Esophagus muscularis mucosa (tissue), 4 donors: ENCODE measurements around the gene ITFG1. TPM values are rescaled to one million over a fixed set of nuclear protein-coding genes. Genes with fewer than 3 reads are reported as not detected.

Source experiments
- DNase-seq: peaks from one replicate; pipeline ENCODE4 v3.0.0-alpha.2; 2017; ENCODE audit errors: extremely low spot score
- H3K27ac ChIP-seq, 4 donors: fragments of 200-600 bp; sonication (generic); replicated peaks in 1 of 4; 1 replicate in 3 of 4; 2 replicates in 1 of 4; pipeline ENCODE4 v1.5.1; 2016 to 2019; ENCODE audit warnings: mild to moderate bottlenecking in 1 of 4
- H3K27me3 ChIP-seq, 4 donors: fragments of 200-600 bp; sonication (generic); one replicate each; pipeline versions ENCODE4 v1.5.1 to v1.6.0; 2016 to 2019
- H3K36me3 ChIP-seq, 4 donors: fragments of 200-600 bp; sonication (generic); one replicate each; pipeline ENCODE4 v1.5.1; 2016 to 2019
- H3K4me1 ChIP-seq, 4 donors: fragments of 200-600 bp; sonication (generic); one replicate each; pipeline ENCODE4 v1.5.1; 2016 to 2019
- H3K4me3 ChIP-seq, 4 donors: fragments of 200-600 bp; sonication (generic); 1 replicate in 2 of 4; 2 replicates in 2 of 4; pipeline ENCODE4 v1.5.1; 2016 to 2019; ENCODE audit warnings: mild to moderate bottlenecking in 4 of 4, moderate library complexity in 1 of 4
- H3K9me3 ChIP-seq, 4 donors: fragments of 200-600 bp; sonication (generic); 1 replicate in 3 of 4; 2 replicates in 1 of 4; pipeline ENCODE4 v1.5.1; 2016 to 2019
- EP300 ChIP-seq: sonication (generic); formaldehyde crosslinking; IDR thresholded peaks from one replicate; pipeline ENCODE4 v1.6.1; 2017; ENCODE audit warnings: antibody characterized with exemption
- POLR2A ChIP-seq: fragments of 450-650 bp; IDR thresholded peaks from one replicate; pipeline ENCODE4 v1.6.1; 2017; ENCODE audit warnings: antibody characterized with exemption, moderate library complexity, mild to moderate bottlenecking, low read depth
- POLR2AphosphoS5 ChIP-seq, 2 donors: sonication (generic); formaldehyde crosslinking; IDR thresholded peaks; one replicate each; pipeline ENCODE4 v1.6.1; 2017; ENCODE audit warnings: antibody characterized with exemption in 2 of 2
- WGBS: methylation state at CpG from one replicate; pipeline ENCODE4 v1.1.5; 2018; 5-methylcytosine and 5-hydroxymethylcytosine counted together
- intact Hi-C: fragments of 100-400 bp; cut with DNase I; formaldehyde crosslinking; loops from one replicate; pipeline ENCODE4 v1.15.1; 2023
- total RNA-seq, 4 donors: library from RNA; depleted of rRNA; stranded (reverse); fragments of >200 nt; gene quantifications; one replicate each; pipeline versions ENCODE4 v1.1.0 to v1.2.1, GENCODE V29; 2016
- TF ChIP-seq, protein P1 (sequence below), 3 experiments: fragments of 200-600 bp in 2 of 3; fragments of 450-650 bp in 1 of 3; sonication (generic) in 2 of 3; IDR thresholded peaks; one replicate each; pipeline ENCODE4 v1.5.1; 2017 to 2019; ENCODE audit warnings: antibody characterized with exemption in 3 of 3, mild to moderate bottlenecking in 2 of 3, moderate library complexity in 1 of 3

ITFG1 gene
- total RNA-seq, 4 donors from 2014 or later = 32.2 to 44.4 (median 41.7) TPM

- no peak for DNase-seq
- Histone ChIP-seq H3K4me1 (no peaks in the 10 kb centered on the region), H3K27ac (no peak overlapping the region), H3K27me3 (no peaks in the 10 kb centered on the region), H3K36me3 (no peaks in the 10 kb centered on the region), H3K4me3 (no peak overlapping the region), H3K9me3 (no peaks in the 10 kb centered on the region)
- TF ChIP-seq EP300 (no peak), POLR2A (no peak), POLR2AphosphoS5 (IDR thresholded peaks at IDR 0.05) (no peak)
- TF ChIP-seq, protein P1, sequence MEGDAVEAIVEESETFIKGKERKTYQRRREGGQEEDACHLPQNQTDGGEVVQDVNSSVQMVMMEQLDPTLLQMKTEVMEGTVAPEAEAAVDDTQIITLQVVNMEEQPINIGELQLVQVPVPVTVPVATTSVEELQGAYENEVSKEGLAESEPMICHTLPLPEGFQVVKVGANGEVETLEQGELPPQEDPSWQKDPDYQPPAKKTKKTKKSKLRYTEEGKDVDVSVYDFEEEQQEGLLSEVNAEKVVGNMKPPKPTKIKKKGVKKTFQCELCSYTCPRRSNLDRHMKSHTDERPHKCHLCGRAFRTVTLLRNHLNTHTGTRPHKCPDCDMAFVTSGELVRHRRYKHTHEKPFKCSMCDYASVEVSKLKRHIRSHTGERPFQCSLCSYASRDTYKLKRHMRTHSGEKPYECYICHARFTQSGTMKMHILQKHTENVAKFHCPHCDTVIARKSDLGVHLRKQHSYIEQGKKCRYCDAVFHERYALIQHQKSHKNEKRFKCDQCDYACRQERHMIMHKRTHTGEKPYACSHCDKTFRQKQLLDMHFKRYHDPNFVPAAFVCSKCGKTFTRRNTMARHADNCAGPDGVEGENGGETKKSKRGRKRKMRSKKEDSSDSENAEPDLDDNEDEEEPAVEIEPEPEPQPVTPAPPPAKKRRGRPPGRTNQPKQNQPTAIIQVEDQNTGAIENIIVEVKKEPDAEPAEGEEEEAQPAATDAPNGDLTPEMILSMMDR (IDR thresholded peaks at IDR 0.05) = no peak
- intact Hi-C loops = no loop called here
Measured at GRCh38 chr16:47132308-47132707, 328.6 kb downstream of the ITFG1 start.

DNA sequence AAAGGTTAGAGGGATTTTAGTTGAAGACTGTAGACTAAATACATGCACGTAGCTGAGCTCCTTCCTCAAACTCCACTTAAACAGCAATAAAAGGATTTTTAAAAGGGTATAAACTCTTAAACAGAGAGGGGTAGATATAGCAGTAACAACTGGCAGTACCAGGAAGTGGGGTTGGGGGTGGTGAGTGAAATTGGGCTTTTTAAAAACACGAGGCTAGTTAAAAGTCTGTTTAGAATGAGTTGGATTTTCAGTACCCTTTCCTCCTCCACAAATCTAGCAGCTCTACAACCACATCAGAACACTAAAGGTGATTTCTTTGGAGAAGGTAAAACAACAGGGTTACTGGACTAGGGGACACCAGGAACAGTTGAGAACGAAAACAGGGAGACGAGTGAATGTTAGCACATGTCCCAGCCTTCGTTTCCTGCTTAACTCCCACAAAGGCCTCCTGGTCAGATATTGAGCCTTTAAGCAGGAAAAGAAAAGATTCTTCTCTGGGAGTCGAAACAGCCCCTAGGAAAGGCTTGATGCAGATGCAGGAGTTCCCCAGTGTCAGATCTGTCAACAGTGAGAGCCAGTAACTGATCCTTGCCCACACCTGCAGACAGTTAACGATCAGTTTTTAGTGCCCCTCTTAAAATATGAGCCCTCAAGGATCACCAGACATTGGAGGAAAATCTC is 331.0 kb downstream of the ITFG1 start:
- WGBS = 74% methylated on average over 7 of the region's 7 CpGs
- intact Hi-C loops = no loop called here

DNA sequence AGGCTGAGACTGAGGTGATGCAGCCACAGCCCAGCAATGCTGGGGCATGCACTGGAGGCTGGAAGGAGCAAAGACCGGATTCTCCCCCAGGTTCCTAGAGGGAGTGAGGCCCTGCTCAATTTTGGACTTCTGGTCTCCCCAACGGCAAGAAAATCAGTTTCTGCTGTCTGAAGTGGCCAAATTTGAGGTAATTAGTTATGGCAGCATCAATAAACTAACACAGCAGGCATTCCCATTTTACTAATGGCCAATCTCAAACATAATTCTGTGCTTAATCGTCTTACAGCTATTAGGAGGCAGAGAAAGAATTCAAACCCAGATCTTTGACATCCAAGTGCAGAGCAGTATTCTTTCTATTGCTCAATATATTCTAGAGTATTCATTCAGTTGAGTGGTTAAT is 333.3 kb downstream of the ITFG1 start:
- no peak for DNase-seq
- Histone ChIP-seq H3K36me3 (no peaks in the 10 kb centered on the region), H3K27me3 (no peaks in the 10 kb centered on the region), H3K9me3 (no peaks in the 10 kb centered on the region), H3K4me1 (no peaks in the 10 kb centered on the region), H3K27ac (no peak overlapping the region), H3K4me3 (no peak overlapping the region)
- WGBS = 88% methylated on average over 3 of the region's 3 CpGs
- TF ChIP-seq POLR2AphosphoS5 (IDR thresholded peaks at IDR 0.05) (no peak), EP300 (no peak), POLR2A (no peak)
- TF ChIP-seq, protein P1 (IDR thresholded peaks at IDR 0.05) = no peak
- intact Hi-C loops = no loop called here

More for the DNA sequence above, 331.0 kb downstream of the ITFG1 start:
- Histone ChIP-seq H3K4me3 (no peak overlapping the region), H3K4me1 (no peaks in the 10 kb centered on the region), H3K27ac (no peak overlapping the region), H3K36me3 (no peaks in the 10 kb centered on the region), H3K9me3 (no peaks in the 10 kb centered on the region), H3K27me3 (no peaks in the 10 kb centered on the region)
- TF ChIP-seq POLR2A = no peak
- no peak for TF ChIP-seq POLR2AphosphoS5 (IDR thresholded peaks at IDR 0.05)
- TF ChIP-seq, protein P1 (IDR thresholded peaks at IDR 0.05) = no peak
- TF ChIP-seq EP300 = no peak
- no peak for DNase-seq

DNA sequence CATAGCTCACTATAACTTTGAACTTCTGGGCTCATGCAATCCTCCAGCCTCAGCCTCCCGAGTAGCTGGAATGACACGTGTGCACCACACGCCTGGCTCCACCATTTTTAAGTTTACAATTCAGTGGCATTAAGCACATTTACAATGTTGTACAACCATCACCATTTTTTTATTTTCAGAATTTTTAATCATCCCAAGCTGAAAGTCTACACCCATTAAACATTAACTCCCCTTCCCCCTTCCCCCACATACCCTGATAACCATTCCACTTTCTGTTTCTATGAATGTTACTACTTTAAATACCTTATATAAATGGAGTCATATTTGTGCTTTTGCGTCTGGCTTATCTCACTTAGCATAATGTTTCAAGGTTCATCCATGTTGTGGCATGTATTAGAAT is 335.1 kb downstream of the ITFG1 start:
- no peak overlapping the region for H3K27ac ChIP-seq
- no peaks in the 10 kb centered on the region for H3K27me3 ChIP-seq
- no peak overlapping the region for H3K4me3 ChIP-seq
- 93% methylated on average over 4 of the region's 4 CpGs for WGBS
- intact Hi-C loops = no loop called here
- DNase-seq = no peak
- no peaks in the 10 kb centered on the region for H3K4me1 ChIP-seq
- H3K9me3 ChIP-seq = no peaks in the 10 kb centered on the region
- TF ChIP-seq EP300 (no peak), POLR2A (no peak)
- TF ChIP-seq, protein P1 (IDR thresholded peaks at IDR 0.05) = no peak
- no peaks in the 10 kb centered on the region for H3K36me3 ChIP-seq

- Histone ChIP-seq H3K27ac (no peak overlapping the region), H3K36me3 (no peaks in the 10 kb centered on the region), H3K27me3 (no peaks in the 10 kb centered on the region), H3K9me3 (no peaks in the 10 kb centered on the region), H3K4me3 (no peak overlapping the region), H3K4me1 (no peaks in the 10 kb centered on the region)
- no peak for DNase-seq
- 93% methylated on average over 2 of the region's 2 CpGs for WGBS
- intact Hi-C loops = no loop called here
- TF ChIP-seq EP300 = no peak
- no peak for TF ChIP-seq POLR2AphosphoS5 (IDR thresholded peaks at IDR 0.05)
- TF ChIP-seq, protein P1 (IDR thresholded peaks at IDR 0.05) = no peak
- TF ChIP-seq POLR2A = no peak
Measured at GRCh38 chr16:47113130-47113529, 347.7 kb downstream of the ITFG1 start.
